GM23338 (cell line): ENCODE results near the gene KLHL7. TPM values are rescaled to one million over a fixed set of nuclear protein-coding genes. Genes with fewer than 3 reads are reported as not detected.

Experiments
- ATAC-seq: fragments of 200-7000 bp; cut with Tn5 transposase; 3 replicates; pipeline ENCODE4 v1.9.1; 2020
- DNase-seq: peaks from one replicate; pipeline ENCODE4 v3.0.0-alpha.2; 2015; ENCODE audit warnings: low spot score
- H2AFZ ChIP-seq: fragments of 200-600 bp; sonication (generic); 2 replicates; pipeline ENCODE4 v1.8.0; 2016; ENCODE audit warnings: antibody characterized with exemption, mild to moderate bottlenecking, moderate library complexity
- H3F3A ChIP-seq: fragments of 200-600 bp; sonication (generic); replicated peaks from 2 replicates; pipeline ENCODE4 v1.8.0; 2017; ENCODE audit warnings: antibody characterized with exemption, mixed run types, low read depth
- H3K27ac ChIP-seq: fragments of 200-600 bp; sonication (generic); 2 replicates; pipeline ENCODE4 v1.6.1; 2016; ENCODE audit warnings: low read depth
- H3K27me3 ChIP-seq: fragments of 200-600 bp; sonication (generic); 2 replicates; pipeline ENCODE4 v1.8.0; 2016; ENCODE audit warnings: mild to moderate bottlenecking, mixed run types, moderate library complexity; ENCODE audit not compliant: insufficient read depth
- H3K36me3 ChIP-seq: fragments of 200-600 bp; sonication (generic); 2 replicates; pipeline ENCODE4 v1.8.0; 2016; ENCODE audit warnings: mild to moderate bottlenecking; ENCODE audit not compliant: insufficient read depth
- H3K4me1 ChIP-seq: fragments of 200-600 bp; sonication (generic); 2 replicates; pipeline ENCODE4 v1.8.0; 2016; ENCODE audit warnings: mild to moderate bottlenecking, moderate library complexity; ENCODE audit not compliant: insufficient read depth
- H3K4me2 ChIP-seq: fragments of 200-600 bp; sonication (generic); 2 replicates; pipeline ENCODE4 v1.7.1; 2017; ENCODE audit warnings: mixed run types
- H3K4me3 ChIP-seq: fragments of 200-600 bp; sonication (generic); 2 replicates; pipeline ENCODE4 v1.6.1; 2016; ENCODE audit warnings: mixed run types
- H3K79me2 ChIP-seq: fragments of 200-600 bp; sonication (generic); replicated peaks from 2 replicates; pipeline ENCODE4 v1.8.0; 2017; ENCODE audit warnings: mild to moderate bottlenecking; ENCODE audit not compliant: insufficient read depth
- H3K9me2 ChIP-seq: fragments of 200-600 bp; sonication (generic); 2 replicates; pipeline ENCODE4 v1.8.0; 2017; ENCODE audit not compliant: insufficient read depth
- H4K20me1 ChIP-seq: fragments of 200-600 bp; sonication (generic); replicated peaks from 2 replicates; pipeline ENCODE4 v1.8.0; 2017; ENCODE audit warnings: mild to moderate bottlenecking; ENCODE audit not compliant: insufficient read depth
- H3K27ac Mint-ChIP-seq: 2 replicates; pipeline ENCODE4 v1.8.0; 2020; ENCODE audit warnings: inconsistent platforms, mild to moderate bottlenecking, moderate library complexity, mixed read lengths
- H3K27me3 Mint-ChIP-seq: 3 replicates; pipeline ENCODE4 v1.8.0; 2022; ENCODE audit warnings: low read depth, mild to moderate bottlenecking, moderate library complexity, mixed read lengths, inconsistent platforms; ENCODE audit not compliant: insufficient read depth, poor library complexity
- H3K36me3 Mint-ChIP-seq: 3 replicates; pipeline ENCODE4 v1.8.0; 2021; ENCODE audit warnings: low read depth, mild to moderate bottlenecking, inconsistent platforms, moderate library complexity, mixed read lengths
- H3K4me1 Mint-ChIP-seq: 3 replicates; pipeline ENCODE4 v1.8.0; 2020; ENCODE audit warnings: mild to moderate bottlenecking, inconsistent platforms, mixed read lengths
- H3K4me3 Mint-ChIP-seq: 3 replicates; pipeline ENCODE4 v1.8.0; 2021; ENCODE audit warnings: moderate library complexity, mild to moderate bottlenecking, inconsistent platforms, mixed read lengths
- H3K9me3 Mint-ChIP-seq: 3 replicates; pipeline ENCODE4 v1.8.0; 2020; ENCODE audit warnings: moderate library complexity, mild to moderate bottlenecking, inconsistent platforms, mixed read lengths
- EZH2 ChIP-seq: fragments of 200-600 bp; sonication (generic); IDR thresholded peaks from one replicate; pipeline ENCODE4 v1.8.0; 2017; ENCODE audit warnings: antibody characterized with exemption, mild to moderate bottlenecking, low read depth; ENCODE audit not compliant: unreplicated experiment
- EZH2phosphoT487 ChIP-seq: fragments of 200-600 bp; sonication (generic); IDR thresholded peaks from one replicate; pipeline ENCODE4 v1.8.1; 2018; ENCODE audit warnings: antibody characterized with exemption; ENCODE audit not compliant: unreplicated experiment
- JUNB ChIP-seq: IDR thresholded peaks from one replicate; pipeline ENCODE4 v1.6.1; 2016; ENCODE audit warnings: antibody characterized with exemption; ENCODE audit not compliant: unreplicated experiment
- ZNF331 ChIP-seq: fragments of 250-450 bp; sonication (Bioruptor Pico); IDR thresholded peaks from 2 replicates; pipeline ENCODE4 v1.5.0; 2020; ENCODE audit warnings: low read depth, mild to moderate bottlenecking, moderate library complexity
- polyA plus RNA-seq: library from polyadenylated mRNA; unstranded; fragments of >200 nt; fragmentation: Nextera tagmentation; extraction: Ambion mirVana; gene quantifications from 2 replicates; pipeline ENCODE4 v1.2.1, GENCODE V29; 2016
- total RNA-seq: library from RNA; depleted of rRNA; stranded (reverse); fragments of >200 nt; shearing (Covaris generic); gene quantifications from 2 replicates; pipeline ENCODE4 v1.2.3, GENCODE V29; 2014
- TF ChIP-seq, protein P1 (sequence below), 2 experiments: fragments of 200-600 bp in 1 of 2; sonication (generic) in 1 of 2; conservative IDR thresholded peaks; 2 replicates each; pipeline versions ENCODE4 v1.5.1 to v1.6.1; 2016 to 2017; ENCODE audit warnings: antibody characterized with exemption in 2 of 2, low read depth in 2 of 2, mild to moderate bottlenecking in 2 of 2, moderate library complexity in 1 of 2
- TF ChIP-seq, protein P2 (sequence below): IDR thresholded peaks from one replicate; pipeline ENCODE4 v1.6.1; 2018; ENCODE audit warnings: antibody characterized with exemption; ENCODE audit not compliant: unreplicated experiment

The KLHL7 gene
- total and polyA plus RNA-seq, 2 experiments from 2014 or later, result 92.5 to 119 TPM

DNA sequence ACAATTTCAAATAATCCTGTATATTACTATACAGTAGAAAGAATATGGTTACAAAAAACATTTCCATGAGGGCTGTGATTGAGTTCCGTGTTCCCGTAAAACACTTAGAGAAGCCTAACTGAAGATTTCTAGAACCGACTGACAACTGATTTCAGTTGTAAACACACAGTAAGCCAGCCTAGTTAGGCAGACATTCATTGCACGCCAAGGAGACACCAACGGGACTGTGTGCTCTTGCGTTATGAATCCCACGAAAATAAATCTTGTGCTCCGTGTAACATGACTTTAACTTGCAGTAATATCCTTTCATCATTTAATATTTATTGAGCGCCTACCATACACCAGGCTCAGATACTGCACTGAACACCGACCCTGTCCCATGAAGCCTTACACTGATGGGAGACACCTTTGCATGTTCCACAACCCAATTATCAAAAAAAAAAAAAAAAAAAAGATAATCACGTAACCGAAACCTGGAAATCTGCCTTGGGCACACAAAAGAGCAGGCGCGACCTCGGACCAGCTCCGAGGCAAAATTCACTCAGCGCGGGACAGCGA, 420 bp upstream of the KLHL7 start (continued):
- TF ChIP-seq EZH2 (no peak), JUNB (no peak)
- TF ChIP-seq, protein P1, sequence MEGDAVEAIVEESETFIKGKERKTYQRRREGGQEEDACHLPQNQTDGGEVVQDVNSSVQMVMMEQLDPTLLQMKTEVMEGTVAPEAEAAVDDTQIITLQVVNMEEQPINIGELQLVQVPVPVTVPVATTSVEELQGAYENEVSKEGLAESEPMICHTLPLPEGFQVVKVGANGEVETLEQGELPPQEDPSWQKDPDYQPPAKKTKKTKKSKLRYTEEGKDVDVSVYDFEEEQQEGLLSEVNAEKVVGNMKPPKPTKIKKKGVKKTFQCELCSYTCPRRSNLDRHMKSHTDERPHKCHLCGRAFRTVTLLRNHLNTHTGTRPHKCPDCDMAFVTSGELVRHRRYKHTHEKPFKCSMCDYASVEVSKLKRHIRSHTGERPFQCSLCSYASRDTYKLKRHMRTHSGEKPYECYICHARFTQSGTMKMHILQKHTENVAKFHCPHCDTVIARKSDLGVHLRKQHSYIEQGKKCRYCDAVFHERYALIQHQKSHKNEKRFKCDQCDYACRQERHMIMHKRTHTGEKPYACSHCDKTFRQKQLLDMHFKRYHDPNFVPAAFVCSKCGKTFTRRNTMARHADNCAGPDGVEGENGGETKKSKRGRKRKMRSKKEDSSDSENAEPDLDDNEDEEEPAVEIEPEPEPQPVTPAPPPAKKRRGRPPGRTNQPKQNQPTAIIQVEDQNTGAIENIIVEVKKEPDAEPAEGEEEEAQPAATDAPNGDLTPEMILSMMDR (conservative IDR thresholded peaks at IDR 0.05; ENCODE audit: low read depth in 2 of 2), result no peak

DNA sequence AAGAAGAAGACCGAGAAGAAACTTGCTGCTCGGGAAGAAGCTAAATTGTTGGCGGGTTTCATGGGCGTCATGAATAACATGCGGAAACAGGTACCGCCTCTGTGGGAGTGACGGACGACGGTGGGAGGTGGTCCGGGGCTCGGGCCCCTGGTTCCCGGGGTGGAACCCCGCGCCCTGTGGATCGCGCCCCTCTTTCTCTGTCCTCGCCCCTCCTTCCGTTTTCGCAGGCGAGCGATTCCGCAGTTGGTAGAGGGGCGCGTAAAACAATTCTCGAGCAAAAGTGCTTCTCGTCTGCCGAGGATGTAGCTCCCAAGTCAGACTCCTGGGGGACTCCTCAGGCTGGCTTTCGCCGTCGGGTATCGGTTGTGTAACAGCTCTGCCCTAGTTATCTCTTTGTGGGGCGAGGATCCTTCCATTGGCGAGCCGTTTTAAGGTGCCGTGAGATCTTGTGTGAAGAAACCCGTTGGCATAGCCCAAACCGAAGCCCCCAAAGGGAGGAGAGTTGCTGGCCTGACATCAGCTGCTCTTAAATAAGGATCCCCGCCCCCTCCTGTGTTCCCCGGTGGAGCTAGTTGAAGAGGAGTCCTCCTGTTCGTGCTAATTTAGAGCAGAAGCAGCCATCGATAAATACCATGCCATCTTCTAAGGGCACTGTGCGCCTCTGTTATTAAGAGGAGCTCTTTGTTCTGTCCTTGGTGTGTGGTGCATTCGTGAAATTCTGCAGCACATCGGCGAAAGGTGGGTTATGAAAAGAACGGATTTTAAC, 655 bp downstream of the KLHL7 start:
- H3K9me2 ChIP-seq, result no peaks in the 10 kb centered on the region
- TF ChIP-seq EZH2phosphoT487 (no peak), ZNF331 (CRISPR knock-in tag) (no peak)
- TF ChIP-seq, protein P2, sequence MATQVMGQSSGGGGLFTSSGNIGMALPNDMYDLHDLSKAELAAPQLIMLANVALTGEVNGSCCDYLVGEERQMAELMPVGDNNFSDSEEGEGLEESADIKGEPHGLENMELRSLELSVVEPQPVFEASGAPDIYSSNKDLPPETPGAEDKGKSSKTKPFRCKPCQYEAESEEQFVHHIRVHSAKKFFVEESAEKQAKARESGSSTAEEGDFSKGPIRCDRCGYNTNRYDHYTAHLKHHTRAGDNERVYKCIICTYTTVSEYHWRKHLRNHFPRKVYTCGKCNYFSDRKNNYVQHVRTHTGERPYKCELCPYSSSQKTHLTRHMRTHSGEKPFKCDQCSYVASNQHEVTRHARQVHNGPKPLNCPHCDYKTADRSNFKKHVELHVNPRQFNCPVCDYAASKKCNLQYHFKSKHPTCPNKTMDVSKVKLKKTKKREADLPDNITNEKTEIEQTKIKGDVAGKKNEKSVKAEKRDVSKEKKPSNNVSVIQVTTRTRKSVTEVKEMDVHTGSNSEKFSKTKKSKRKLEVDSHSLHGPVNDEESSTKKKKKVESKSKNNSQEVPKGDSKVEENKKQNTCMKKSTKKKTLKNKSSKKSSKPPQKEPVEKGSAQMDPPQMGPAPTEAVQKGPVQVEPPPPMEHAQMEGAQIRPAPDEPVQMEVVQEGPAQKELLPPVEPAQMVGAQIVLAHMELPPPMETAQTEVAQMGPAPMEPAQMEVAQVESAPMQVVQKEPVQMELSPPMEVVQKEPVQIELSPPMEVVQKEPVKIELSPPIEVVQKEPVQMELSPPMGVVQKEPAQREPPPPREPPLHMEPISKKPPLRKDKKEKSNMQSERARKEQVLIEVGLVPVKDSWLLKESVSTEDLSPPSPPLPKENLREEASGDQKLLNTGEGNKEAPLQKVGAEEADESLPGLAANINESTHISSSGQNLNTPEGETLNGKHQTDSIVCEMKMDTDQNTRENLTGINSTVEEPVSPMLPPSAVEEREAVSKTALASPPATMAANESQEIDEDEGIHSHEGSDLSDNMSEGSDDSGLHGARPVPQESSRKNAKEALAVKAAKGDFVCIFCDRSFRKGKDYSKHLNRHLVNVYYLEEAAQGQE, result no peak
- TF ChIP-seq, protein P1 (conservative IDR thresholded peaks at IDR 0.05; ENCODE audit: low read depth in 2 of 2), result peak in 1 of 2 experiments; percentile 20; a peak in 1 of 4 replicates
- H3K4me3 ChIP-seq, result peak overlapping the region; percentile 97
- H3K79me2 ChIP-seq, result peaks cover 54% of the 10 kb centered on the region
- ATAC-seq (peak; percentile 52), DNase-seq (peak; percentile 80)
- H3K4me2 ChIP-seq, result peak overlapping the region; percentile 99
- peak overlapping the region; percentile 99 for H3K4me3 Mint-ChIP-seq
- no peaks in the 10 kb centered on the region for H3K36me3 ChIP-seq
- peak overlapping the region; percentile 99 for H3K27ac ChIP-seq
- H3K4me1 ChIP-seq, result peaks cover 35% of the 10 kb centered on the region
- H3K27me3 Mint-ChIP-seq, result peaks cover 11% of the 10 kb centered on the region
- peaks cover 34% of the 10 kb centered on the region for H3K4me1 Mint-ChIP-seq
- peak overlapping the region; percentile 83 for H2AFZ ChIP-seq
- no peaks in the 10 kb centered on the region for H3K27me3 ChIP-seq
- H3K27ac Mint-ChIP-seq, result peak overlapping the region; percentile 100
- peaks cover 4% of the 10 kb centered on the region; the same call in 1 of the 2 replicates for H3F3A ChIP-seq
- peaks cover 28% of the 10 kb centered on the region for H3K36me3 Mint-ChIP-seq
- no peaks in the 10 kb centered on the region for H3K9me3 Mint-ChIP-seq
- peaks cover 22% of the 10 kb centered on the region; the same call in 1 of the 2 replicates for H4K20me1 ChIP-seq
